T-helper 1 cell treated with Interleukin-12 subunit alpha and Interleukin-12 subunit beta and Interleukin-4 antibody, amounts not matched to agents 30 ng/mL and 1 ng/mL, for 36 hours (primary cell): ENCODE results near the gene ST8SIA4. TPM values are rescaled to one million over a fixed set of nuclear protein-coding genes. Genes with fewer than 3 reads are reported as not detected.

Experiments used
- intact Hi-C: fragments of 100-400 bp; cut with micrococcal nuclease; formaldehyde crosslinking; loops from one replicate; pipeline ENCODE4 v1.15.1; 2024
- total RNA-seq: library from RNA; stranded (reverse); gene quantifications from 2 replicates; pipeline ENCODE4 v1.2.3, GENCODE V29; 2022

The ST8SIA4 gene
- total RNA-seq, 1 donor from 2014 or later = 65.1 TPM

GRCh38 chr5:100877274-100877673, 25.8 kb downstream of the ST8SIA4 start:
- intact Hi-C loops = no loop called here

DNA sequence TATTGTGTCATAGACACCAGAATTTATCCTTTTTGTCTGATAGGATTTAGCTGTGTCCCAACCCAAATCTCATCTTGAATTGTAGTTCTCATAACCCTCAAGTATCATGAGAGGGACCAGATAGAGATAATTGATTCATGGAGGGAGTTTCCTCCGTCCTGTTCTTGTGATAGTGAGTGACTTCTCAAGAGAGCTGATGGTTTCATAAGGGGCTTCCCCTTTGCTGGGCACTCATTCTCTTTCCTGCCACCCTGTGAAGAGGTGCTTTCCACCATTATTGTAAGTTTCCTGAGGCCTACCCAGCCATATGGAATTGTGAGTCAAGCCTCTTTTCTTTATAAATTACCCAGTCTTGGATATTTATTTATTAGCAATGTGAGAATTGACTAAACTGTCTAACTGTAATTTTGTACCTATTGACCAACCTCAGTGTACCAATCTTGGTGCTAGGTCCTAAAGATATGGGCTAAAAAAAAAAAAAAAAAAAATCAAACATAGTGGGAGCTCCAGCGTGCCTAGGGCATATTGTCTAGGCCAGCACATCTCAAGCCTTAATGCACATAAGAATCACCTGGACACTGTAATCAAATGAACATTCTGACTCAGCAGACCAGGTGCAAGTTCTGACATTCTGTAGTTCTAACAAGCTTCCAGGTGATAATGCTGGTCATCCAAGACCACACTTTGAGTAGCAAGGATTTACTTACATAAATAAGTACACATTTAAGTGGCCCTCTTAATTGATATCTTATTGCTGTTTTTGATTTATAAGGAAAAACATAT, 30.5 kb downstream of the ST8SIA4 start:
- intact Hi-C loops = loop anchor here (1.0 to 2.0 kb wide), 4 partner anchors 11 to 32 kb away; no protein-coding TSS in a partner anchor

- intact Hi-C loops = no loop called here
Measured at GRCh38 chr5:100867039-100867562, 36.0 kb downstream of the ST8SIA4 start.

DNA sequence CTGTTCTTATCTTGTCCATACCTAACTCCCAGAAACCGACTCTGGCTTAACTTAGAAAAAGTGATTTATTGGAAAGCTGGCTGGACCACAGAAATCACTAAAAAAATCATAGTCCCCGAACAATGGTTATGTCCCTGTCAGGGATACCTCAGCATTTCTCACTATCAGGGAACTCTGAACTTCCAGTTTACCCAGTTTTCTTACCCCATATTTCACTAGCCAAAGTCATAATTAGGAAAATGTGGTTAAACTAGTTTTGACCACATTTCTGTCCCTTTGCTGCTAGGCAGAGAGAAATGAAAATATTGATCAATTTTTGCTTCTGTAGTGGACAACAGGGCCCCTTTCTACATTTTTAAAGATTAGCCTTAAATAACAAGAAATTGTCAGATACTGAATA, 38.2 kb downstream of the ST8SIA4 start:
- intact Hi-C loops = no loop called here

GRCh38 chr5:100863739-100864138, 39.3 kb downstream of the ST8SIA4 start:
- intact Hi-C loops = no loop called here

DNA sequence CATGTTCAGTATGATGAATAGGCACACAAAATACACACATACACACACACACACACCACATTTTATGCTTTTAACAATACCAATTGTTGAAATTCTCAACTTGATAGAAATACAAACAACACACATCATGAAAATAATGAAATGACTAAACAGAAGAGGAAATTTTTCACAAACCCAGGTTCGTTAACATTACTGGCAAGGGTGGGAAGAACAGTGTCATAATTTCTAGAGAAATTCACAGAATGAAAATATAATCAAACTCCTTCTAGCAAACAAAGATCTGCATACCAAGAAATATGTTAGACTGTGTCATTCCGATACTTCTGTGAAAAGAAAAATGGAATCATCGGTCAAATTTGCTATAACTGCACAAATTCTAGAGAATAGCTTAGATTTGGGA, 41.9 kb downstream of the ST8SIA4 start:
- intact Hi-C loops = loop anchor here (1.0 kb wide), 3 partner anchors 8 to 29 kb away; no protein-coding TSS in a partner anchor

GRCh38 chr5:100860407-100860806, 42.7 kb downstream of the ST8SIA4 start:
- intact Hi-C loops = no loop called here

DNA sequence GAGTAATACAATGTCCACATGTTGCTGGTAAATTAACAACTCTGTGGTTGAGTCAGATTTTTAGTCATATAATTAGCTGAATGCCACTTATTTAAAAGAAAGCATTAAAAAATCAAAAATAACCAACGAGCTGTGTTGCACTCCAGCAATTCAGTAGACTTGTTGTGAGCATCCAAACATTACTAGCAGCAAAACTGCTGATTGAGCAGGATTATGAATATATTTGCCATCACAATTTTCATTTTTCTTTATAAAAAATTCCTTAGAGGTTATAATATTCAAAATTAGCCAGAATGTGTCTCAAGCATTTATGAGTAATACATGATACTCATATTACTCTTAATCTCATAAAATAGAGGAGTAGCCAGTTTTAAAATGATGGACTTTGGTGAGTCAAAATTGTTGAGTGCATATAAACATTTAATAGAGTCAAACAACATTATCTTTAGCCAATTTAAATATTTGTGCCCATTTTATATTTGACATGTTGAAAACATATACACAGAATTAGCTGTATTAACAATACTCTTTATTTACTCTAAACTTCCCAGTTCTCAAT, 44.0 kb downstream of the ST8SIA4 start:
- intact Hi-C loops = no loop called here

GRCh38 chr5:100856462-100856861, 46.6 kb downstream of the ST8SIA4 start:
- intact Hi-C loops = no loop called here

DNA sequence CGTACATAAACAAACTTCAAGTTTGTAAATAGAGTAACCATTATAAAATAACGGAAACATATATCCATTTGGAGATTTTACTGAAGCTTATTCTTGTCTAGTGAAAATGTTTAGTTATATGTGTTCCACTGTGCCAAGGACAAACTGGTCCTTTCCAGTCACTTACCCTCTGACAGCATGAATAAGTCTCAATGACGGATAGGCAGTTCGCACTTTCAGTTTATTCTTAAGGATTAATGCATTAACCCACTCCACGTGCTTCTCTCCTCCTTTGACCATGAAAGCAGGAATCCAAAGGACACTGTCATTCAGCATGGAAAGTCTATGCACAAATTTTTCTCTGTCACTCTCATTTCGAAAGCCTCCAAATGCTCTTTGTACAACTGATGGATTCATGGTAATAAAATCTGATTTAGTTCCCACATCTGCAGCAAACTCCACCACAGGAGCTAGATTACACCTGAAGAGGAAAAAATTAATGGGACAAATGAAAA, 47.1 kb downstream of the ST8SIA4 start:
- intact Hi-C loops = no loop called here

- intact Hi-C loops = no loop called here
Measured at GRCh38 chr5:100855295-100855694, 47.8 kb downstream of the ST8SIA4 start.

- intact Hi-C loops = no loop called here
Measured at GRCh38 chr5:100854591-100854990, 48.5 kb downstream of the ST8SIA4 start.

GRCh38 chr5:100853582-100853981, 49.5 kb downstream of the ST8SIA4 start:
- intact Hi-C loops = loop anchor here (1.0 kb wide), 6 partner anchors 8 to 230 kb away; no protein-coding TSS in a partner anchor

DNA sequence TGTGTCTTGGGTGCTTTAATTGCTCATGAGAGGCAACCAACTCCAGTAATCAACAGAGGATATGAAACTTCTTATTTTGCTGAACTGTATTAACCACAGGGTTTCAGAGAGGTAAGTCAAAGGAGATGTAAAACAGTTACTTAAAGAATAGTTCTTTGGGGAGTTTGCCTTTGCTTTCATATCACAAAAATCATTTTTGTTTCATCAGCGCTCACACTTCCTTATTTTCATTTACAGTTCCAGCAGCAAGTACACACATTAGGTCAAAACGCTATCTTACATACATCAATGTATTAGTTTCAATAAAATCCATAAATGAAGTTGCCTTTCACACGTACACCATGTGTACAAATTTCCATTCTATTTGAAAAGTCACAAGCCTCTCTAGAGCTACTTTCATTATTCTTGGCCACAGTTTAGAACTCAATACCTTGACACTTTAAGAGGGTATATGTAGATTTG, 50.1 kb downstream of the ST8SIA4 start:
- intact Hi-C loops = loop anchor here (1.0 kb wide), 6 partner anchors 8 to 230 kb away; no protein-coding TSS in a partner anchor

GRCh38 chr5:100852051-100852450, 51.0 kb downstream of the ST8SIA4 start:
- intact Hi-C loops = no loop called here

DNA sequence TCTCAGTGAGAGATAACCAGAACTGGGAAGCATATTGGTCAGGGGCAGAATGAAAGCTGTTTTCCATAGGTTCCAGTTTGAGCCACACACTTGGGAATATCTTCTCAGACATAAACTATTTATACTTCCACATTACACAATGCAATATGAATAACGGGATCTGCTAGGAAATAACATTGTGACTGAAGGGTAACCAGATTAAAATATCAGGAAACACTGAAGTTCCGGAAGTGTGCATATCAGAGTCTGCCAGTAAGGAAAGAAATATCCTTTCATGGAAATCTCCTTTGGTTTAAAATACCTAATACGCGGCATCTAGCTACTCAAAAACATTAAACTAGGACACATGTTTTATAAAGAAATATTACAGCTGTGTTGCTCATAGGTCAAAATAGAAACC, 56.3 kb downstream of the ST8SIA4 start:
- intact Hi-C loops = no loop called here

DNA sequence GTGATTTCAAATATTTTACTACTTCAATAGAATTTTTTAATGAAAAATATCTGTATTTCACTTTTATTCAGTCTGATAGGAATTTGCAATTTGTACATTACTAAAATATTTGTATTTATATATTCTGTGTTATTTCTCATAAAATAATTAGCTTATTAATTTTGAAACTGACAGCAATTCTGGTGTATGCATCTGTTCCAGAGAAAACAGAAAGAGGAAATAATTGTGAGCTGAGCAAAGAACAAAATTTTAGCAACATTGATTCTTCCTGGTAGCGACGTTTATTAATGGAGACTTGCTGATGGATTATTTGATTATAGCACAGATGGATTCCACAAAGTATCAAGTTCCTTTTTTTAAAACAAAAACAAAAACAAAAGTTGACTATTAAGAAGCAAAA, 61.0 kb downstream of the ST8SIA4 start:
- intact Hi-C loops = loop anchor here (5.0 kb wide), 1 partner anchor 175 kb away; no protein-coding TSS in a partner anchor

DNA sequence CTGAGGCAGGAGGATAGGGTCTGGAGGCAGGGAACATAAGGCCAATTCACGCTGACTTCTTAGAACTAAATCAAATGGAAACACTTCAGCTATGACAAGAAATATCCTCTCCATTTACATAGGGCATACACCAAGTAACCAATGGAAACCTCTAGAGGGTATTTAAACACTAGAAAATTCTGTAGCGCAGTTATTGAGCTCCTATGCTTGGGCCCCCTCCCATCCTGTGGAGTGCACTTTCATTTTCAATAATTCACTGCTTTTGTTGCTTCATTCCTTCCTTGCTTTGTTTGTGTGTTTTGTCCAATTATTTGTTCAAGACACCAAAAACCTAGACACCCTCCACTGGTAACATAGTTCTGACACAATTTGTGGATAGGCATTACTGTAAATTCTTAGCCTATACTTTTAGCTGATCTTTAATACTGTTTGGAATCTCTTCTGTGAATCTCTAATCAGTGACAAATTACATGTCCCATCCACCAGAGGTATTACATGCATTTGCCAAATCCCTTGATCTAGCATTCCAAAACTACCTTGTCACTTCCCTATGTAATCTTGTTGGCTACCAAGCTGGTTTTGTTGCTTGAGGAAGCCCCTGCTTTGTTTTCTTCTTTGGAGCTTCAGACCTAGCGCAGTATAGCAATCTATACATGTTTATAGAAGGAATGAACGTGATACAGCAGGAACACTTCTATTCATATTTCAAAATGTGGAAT, 61.6 kb downstream of the ST8SIA4 start:
- intact Hi-C loops = loop anchor here (2.0 to 5.0 kb wide), 5 partner anchors 15 to 307 kb away; partner anchors contain the start of gene FAM174A

GRCh38 chr5:100840789-100841188, 62.3 kb downstream of the ST8SIA4 start:
- intact Hi-C loops = loop anchor here (1.0 to 5.0 kb wide), 10 partner anchors 8 to 306 kb away; partner anchors contain the start of gene FAM174A

DNA sequence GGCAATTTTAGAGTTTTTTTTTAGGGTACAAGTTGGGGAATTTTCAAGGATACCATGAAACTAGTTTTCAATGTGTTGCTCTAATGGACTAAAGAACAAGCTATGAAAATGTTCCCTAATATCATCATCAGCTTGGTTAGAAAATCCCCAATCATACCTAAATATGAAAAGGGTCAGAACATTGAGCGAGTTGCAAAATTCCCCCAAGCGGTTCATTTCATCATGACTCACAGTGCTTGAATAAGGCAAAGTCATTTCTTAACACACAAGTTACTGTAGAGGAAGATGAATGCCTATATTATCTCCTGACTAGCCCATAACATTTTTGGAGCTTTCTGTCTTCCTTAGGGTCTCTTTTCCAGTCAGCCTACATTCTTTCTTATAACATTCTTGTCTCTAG, 62.7 kb downstream of the ST8SIA4 start:
- intact Hi-C loops = loop anchor here (1.0 to 5.0 kb wide), 10 partner anchors 8 to 306 kb away; partner anchors contain the start of gene FAM174A

- intact Hi-C loops = no loop called here
Measured at GRCh38 chr5:100838048-100838473, 65.0 kb downstream of the ST8SIA4 start.
